DND-41 (cell line): ENCODE data around the gene TRIM9.
"Not testable (repeated sequence)": the region's sequence is repeated elsewhere in the genome, so short reads cannot be mapped to it uniquely, and the experiment has no call there.

Source experiments
- ATAC-seq: fragments of 200-7000 bp; cut with Tn5 transposase; 3 replicates; pipeline ENCODE4 v1.9.1; 2021; ENCODE audit warnings: low read depth; ENCODE audit not compliant: insufficient read depth
- DNase-seq: peaks from one replicate; pipeline ENCODE4 v3.0.0-alpha.2; 2020
- H2AFZ ChIP-seq: 2 replicates; pipeline ENCODE4 v1.6.0; 2012; ENCODE audit warnings: low read depth, low read length
- H3K27ac ChIP-seq: 2 replicates; pipeline ENCODE4 v1.5.1; 2012; ENCODE audit warnings: low read length, inconsistent platforms
- H3K27me3 ChIP-seq: fragments of 200-600 bp; sonication (generic); 2 replicates; pipeline ENCODE4 v1.6.0; 2012; ENCODE audit warnings: low read length, mild to moderate bottlenecking, inconsistent platforms; ENCODE audit not compliant: insufficient read depth, poor library complexity
- H3K36me3 ChIP-seq: 2 replicates; pipeline ENCODE4 v1.5.1; 2012; ENCODE audit warnings: low read length, inconsistent platforms; ENCODE audit not compliant: insufficient read depth
- H3K4me1 ChIP-seq: 2 replicates; pipeline ENCODE4 v1.5.1; 2012; ENCODE audit warnings: mild to moderate bottlenecking, low read length; ENCODE audit not compliant: insufficient read depth
- H3K4me2 ChIP-seq: 2 replicates; pipeline ENCODE4 v1.6.0; 2012; ENCODE audit warnings: mild to moderate bottlenecking, moderate library complexity, low read length, inconsistent platforms; ENCODE audit not compliant: insufficient read depth
- H3K4me3 ChIP-seq, 2 experiments: fragments of 200-600 bp in 1 of 2; shearing (Covaris generic) in 1 of 2; 2 replicates each; pipeline ENCODE4 v1.5.1; 2012 to 2016; ENCODE audit warnings: inconsistent platforms in 2 of 2, low read length in 2 of 2, mild to moderate bottlenecking in 2 of 2, low read depth in 1 of 2, moderate library complexity in 1 of 2
- H3K79me2 ChIP-seq: 2 replicates; pipeline ENCODE4 v1.6.0; 2012; ENCODE audit warnings: low read length, inconsistent platforms; ENCODE audit not compliant: insufficient read depth
- H3K9ac ChIP-seq: 2 replicates; pipeline ENCODE4 v1.6.0; 2012; ENCODE audit warnings: low read depth, mild to moderate bottlenecking, inconsistent platforms, low read length, moderate library complexity
- H3K9me3 ChIP-seq: 2 replicates; pipeline ENCODE4 v1.5.1; 2012; ENCODE audit warnings: low read length, moderate library complexity, mild to moderate bottlenecking, inconsistent platforms; ENCODE audit not compliant: insufficient read depth, severe bottlenecking
- H4K20me1 ChIP-seq: 2 replicates; pipeline ENCODE4 v1.6.0; 2012; ENCODE audit warnings: low read length; ENCODE audit not compliant: insufficient read depth
- CTCF ChIP-seq: IDR thresholded peaks from 2 replicates; pipeline ENCODE4 v1.5.1; 2012; ENCODE audit warnings: borderline replicate concordance, low read length, moderate library complexity, mild to moderate bottlenecking; ENCODE audit not compliant: poor library complexity, severe bottlenecking; ENCODE audit errors: extremely low read depth
- EZH2 ChIP-seq: IDR thresholded peaks from 3 replicates; pipeline ENCODE4 v1.6.1; 2012; ENCODE audit warnings: borderline replicate concordance, low read depth, mild to moderate bottlenecking, moderate library complexity, low read length, inconsistent platforms; ENCODE audit not compliant: severe bottlenecking

TRIM9 gene

GRCh38 chr14:51000566-51000965 is 94.3 kb downstream of the TRIM9 start:
- ATAC-seq (no peak), DNase-seq (no peak)
- no peak overlapping the region for H3K4me2 ChIP-seq
- H4K20me1 ChIP-seq, result no peaks in the 10 kb centered on the region
- no peak for TF ChIP-seq CTCF
- TF ChIP-seq EZH2, result no peak
- no peak overlapping the region for H3K9ac ChIP-seq
- H3K4me3 ChIP-seq, result no peak overlapping the region
- H3K9me3 ChIP-seq, result no peaks in the 10 kb centered on the region
- H3K27me3 ChIP-seq, result no peaks in the 10 kb centered on the region
- H3K27ac ChIP-seq, result no peak overlapping the region
- peaks cover 18% of the 10 kb centered on the region for H3K36me3 ChIP-seq
- no peaks in the 10 kb centered on the region for H3K4me1 ChIP-seq
- H3K79me2 ChIP-seq, result no peaks in the 10 kb centered on the region
- no peak overlapping the region for H2AFZ ChIP-seq

GRCh38 chr14:50999726-51000125 is 95.2 kb downstream of the TRIM9 start:
- no peak overlapping the region for H3K27ac ChIP-seq
- no peaks in the 10 kb centered on the region for H3K27me3 ChIP-seq
- no peaks in the 10 kb centered on the region for H3K79me2 ChIP-seq
- no peaks in the 10 kb centered on the region for H3K4me1 ChIP-seq
- DNase-seq (no peak), ATAC-seq (no peak)
- no peaks in the 10 kb centered on the region for H3K9me3 ChIP-seq
- no peak overlapping the region for H3K4me2 ChIP-seq
- no peaks in the 10 kb centered on the region for H4K20me1 ChIP-seq
- no peak overlapping the region for H3K9ac ChIP-seq
- TF ChIP-seq EZH2 (no peak), CTCF (peak; percentile 12)
- H3K4me3 ChIP-seq, result no peak overlapping the region
- H3K36me3 ChIP-seq, result peaks cover 18% of the 10 kb centered on the region
- H2AFZ ChIP-seq, result no peak overlapping the region

GRCh38 chr14:50998612-50999011 is 96.3 kb downstream of the TRIM9 start:
- Histone ChIP-seq H3K79me2 (no peaks in the 10 kb centered on the region), H2AFZ (no peak overlapping the region), H3K36me3 (peaks cover 18% of the 10 kb centered on the region), H3K4me2 (no peak overlapping the region), H3K9me3 (no peaks in the 10 kb centered on the region), H3K4me1 (no peaks in the 10 kb centered on the region), H3K27me3 (no peaks in the 10 kb centered on the region), H3K9ac (no peak overlapping the region), H4K20me1 (no peaks in the 10 kb centered on the region), H3K4me3 (no peak overlapping the region), H3K27ac (no peak overlapping the region)
- DNase-seq (no peak), ATAC-seq (no peak)
- TF ChIP-seq EZH2, result no peak
- TF ChIP-seq CTCF, result no peak

GRCh38 chr14:50997712-50998111 is 97.2 kb downstream of the TRIM9 start:
- Histone ChIP-seq H3K27ac (no peak overlapping the region), H3K4me1 (no peaks in the 10 kb centered on the region), H3K9me3 (no peaks in the 10 kb centered on the region), H3K36me3 (peaks cover 18% of the 10 kb centered on the region), H3K79me2 (no peaks in the 10 kb centered on the region), H4K20me1 (no peaks in the 10 kb centered on the region), H3K9ac (no peak overlapping the region), H3K4me2 (no peak overlapping the region), H3K27me3 (no peaks in the 10 kb centered on the region), H2AFZ (no peak overlapping the region), H3K4me3 (no peak overlapping the region)
- TF ChIP-seq CTCF (no peak), EZH2 (no peak)
- no peak for DNase-seq
- no peak for ATAC-seq

GRCh38 chr14:50994158-50994557 is 100.7 kb downstream of the TRIM9 start:
- not testable (repeated sequence) for H4K20me1 ChIP-seq, H3K79me2 ChIP-seq, H3K9me3 ChIP-seq, H2AFZ ChIP-seq, H3K4me2 ChIP-seq, ATAC-seq, H3K27me3 ChIP-seq, DNase-seq, H3K9ac ChIP-seq, H3K4me1 ChIP-seq, H3K27ac ChIP-seq, H3K4me3 ChIP-seq
- H3K36me3 ChIP-seq, result peaks cover 18% of the 10 kb centered on the region
